Glomerular endothelial cell (primary cell): ENCODE measurements around the gene DCTN5. TPM values are rescaled to one million over a fixed set of nuclear protein-coding genes. Genes with fewer than 3 reads are reported as not detected.
"Not testable (repeated sequence)": the region's sequence is repeated elsewhere in the genome, so short reads cannot be mapped to it uniquely, and the experiment has no call there.

ENCODE experiments used
- DNase-seq: peaks from one replicate; pipeline ENCODE4 v3.0.0-alpha.2; 2011; ENCODE audit warnings: low read depth, low spot score; ENCODE audit errors: extremely low read depth
- total RNA-seq: library from RNA; depleted of rRNA; stranded (reverse); fragments of >200 nt; gene quantifications from 2 replicates; pipeline ENCODE4 v1.2.3, GENCODE V29; 2015

The DCTN5 gene
- total RNA-seq, 1 donor from 2014 or later: 53.1 TPM

DNA sequence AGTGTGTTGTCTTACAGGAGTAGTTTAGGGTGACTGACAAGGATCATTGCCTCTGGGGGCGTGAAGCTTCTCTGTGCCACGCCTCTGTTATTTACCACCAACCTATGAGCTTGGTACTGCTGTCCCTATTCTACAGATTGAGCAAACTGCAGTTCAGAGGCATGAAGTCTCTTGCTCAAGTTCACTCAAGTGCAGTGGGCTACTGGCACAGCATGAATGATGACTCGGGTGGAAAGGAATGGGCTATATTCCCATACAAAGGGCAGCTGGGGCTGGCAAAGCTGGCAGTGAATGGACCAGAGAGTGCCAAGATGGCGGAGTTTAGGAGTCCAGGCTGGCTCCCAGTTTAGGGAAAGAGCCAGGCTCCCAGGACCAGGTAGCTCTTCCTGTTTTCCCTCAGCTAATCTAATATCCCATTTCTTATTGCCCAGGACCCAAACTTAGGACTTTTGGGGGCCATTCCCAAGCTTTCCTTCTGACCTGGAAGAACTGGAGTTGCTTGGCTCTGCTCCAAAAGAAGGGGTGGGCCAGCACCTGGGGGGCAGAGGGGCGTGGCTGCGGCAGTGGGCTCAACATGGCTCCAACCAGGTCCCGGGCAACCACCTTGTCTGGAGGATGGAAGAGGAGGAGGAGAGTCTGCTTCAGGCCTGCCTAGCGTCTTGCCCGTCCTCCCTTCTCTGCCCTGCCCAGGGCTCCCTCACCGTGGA, 50.4 kb downstream of the DCTN5 start:
- no peak for DNase-seq

DNA sequence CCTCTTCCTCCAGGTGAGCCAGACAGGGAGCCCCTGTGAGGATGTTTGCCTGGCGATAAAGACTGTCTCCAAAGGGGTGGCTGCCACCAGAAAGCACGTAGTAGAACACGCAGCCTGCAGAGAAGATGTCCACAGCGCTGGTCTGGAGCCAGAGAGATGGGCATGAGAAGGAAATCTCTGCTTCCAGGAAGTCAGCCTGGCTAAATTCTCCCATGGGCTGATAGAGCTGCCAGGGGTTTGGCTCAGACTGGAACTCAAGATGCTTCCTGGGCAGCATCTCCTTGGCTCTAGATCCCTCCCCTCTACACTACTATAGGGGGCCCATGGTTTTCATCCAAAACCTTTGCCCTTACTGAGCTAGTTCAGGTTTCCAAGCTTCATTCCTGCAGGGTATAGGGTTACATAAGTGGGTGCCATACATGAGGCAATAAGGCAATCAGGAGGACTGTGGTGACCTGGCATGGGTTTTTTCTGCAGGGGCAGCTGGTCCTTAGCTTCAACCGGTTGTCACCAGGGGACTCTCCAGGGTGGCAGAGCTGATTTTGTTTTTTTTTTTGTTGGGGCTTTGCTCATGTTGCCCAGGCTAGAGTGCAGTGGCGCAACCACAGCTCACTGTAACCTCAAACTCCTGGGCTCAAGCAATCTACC, 51.0 kb downstream of the DCTN5 start:
- no peak for DNase-seq

DNA sequence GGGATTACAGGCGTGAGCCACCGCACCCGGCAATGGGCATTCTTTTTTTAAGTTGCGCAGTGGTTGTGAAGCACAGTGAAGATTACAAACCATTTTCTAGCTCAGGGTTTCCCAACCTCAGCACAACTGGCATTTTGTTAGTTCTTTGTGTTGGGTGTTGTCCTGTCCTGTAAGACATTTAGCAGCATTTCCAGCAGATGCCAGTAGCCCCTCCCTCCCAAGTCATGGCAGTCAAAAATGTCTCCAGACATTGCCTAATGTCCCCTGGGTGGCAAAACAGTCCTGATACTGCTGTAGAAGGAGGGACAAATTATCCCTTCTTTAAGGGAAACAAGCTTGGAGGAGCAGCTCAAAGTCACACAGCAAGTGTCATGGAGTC, 53.0 kb downstream of the DCTN5 start:
- no peak for DNase-seq

DNA sequence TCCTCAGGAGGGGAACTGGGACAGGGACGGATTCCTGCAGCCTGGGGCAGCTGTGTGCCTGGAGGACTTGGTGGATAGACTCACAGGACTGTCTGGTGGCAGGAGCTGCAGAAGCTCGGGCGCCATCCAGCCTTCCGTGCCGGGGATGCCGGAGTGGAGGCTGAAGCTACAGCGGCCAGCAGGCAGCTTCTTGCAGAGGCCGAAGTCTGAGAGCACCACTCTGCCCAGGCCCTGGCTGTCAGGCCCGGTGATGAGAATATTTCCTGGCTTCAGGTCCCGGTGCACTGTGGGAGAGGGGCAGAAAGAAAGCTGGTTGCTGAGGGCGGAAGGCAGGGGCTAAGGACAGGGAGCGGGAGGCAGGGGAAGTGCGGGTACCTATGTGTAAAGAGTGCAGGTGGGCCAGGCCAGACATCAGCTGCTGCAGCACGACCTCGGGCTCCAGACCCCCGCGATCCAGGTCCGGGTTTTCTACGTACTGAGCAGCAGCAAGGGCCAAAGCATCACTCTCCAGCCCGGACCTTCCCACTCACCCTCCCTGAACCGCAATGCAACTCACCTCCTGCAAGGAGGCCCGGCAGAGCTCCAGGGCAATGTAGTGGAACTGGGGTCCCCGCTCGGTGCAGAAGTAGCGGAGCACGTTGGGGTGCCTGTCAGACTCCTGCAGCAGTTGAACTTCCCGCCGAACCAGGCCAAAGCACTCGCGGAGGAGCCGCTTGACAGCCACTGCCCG, 53.5 kb downstream of the DCTN5 start:
- no peak for DNase-seq

DNA sequence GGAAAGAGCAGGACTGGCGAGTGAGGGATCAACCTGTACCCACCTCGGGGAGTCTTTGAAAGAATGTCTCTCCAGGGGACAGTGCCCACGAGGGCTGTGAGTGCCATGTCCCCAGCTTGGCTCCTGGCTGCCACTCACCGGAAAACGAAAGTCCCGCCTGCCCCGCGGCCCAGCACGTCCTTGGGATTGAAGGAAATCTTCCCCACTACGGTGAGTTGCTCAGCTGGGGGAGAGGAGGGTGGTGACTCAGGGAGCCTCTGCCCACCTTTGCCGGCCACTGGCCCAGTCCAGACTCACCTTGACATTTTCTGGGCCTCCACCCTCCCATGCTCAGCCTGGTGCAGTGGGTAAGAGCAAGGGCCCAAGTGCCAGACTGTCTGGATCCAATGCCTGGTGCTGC, 54.5 kb downstream of the DCTN5 start:
- DNase-seq: no peak

DNA sequence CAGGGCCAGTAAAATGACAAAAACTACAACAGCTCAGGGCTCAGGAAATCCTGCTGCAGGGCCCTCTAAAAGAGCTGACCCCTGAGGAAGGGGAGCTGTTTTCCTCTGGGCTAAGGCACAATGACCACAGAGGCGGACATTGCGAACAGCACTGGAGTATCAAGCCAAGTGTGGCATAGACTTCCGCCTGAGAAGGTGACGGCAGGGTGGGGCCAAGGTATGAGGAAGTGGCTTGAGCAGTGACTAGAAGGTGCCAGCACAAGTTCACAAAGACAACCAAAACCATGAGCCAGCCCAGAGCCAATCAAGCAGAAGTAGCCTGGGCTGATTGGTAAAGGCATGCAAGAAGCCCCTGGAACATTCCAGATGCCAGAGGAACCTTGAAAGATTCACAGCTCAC, 57.8 kb downstream of the DCTN5 start:
- no peak for DNase-seq

DNA sequence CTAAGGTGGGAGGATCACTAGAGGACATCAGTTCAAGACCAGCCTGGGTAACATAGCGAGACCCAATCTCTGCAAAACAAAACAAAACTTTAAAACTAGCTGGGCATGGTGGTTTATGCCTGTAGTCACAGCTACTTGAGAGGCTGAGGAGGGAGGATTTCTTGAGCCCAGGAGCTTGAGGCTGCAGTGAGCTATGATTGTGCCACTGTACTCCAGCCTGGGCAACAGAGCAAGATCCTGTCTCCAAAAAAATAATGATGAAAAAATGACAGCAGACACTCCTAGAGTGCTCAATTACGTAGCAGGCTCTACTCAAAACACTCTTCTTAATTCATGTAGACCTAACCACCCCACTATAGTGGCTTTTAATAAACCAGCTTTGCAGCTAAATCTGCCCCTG, 58.8 kb downstream of the DCTN5 start:
- DNase-seq: no peak

DNA sequence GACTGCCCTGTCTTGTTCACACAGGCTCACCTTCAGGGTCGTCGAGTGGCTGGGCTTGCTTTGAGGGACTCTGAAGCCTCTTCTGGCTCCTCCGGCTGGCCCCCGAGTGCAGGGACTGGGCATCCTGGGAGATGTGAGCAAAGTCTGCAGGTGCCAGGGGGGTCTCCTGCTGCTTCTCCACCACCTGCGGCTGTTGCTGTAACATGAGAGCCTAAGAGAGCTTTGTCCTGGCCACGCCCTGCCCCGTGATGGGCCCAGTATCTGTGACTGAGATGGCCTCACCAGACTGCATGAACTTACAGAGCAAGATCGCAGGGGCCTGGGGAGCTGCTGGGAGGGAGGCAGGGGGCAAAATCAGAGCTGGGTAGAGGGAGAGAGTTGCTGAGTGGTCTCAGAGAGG, 59.2 kb downstream of the DCTN5 start:
- no peak for DNase-seq

DNA sequence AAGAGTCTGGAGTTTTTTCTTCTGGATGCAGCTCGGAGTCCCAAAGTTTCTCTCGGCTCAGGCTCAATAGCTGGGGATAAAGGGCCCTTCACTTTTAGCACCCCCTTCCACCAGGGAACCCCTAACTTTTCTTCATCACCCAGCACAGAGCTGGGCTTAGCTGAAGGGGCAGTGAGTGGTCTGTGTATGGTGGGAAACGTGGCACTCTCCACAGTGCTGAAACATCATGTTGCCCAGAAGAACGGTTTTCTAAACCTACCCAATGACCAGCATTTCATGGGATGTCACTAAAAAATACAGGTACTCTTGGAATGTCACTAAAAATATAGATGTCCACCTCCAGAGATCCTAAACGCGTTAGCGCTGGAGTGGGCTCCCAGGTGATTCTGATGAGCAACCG, 59.8 kb downstream of the DCTN5 start:
- no peak for DNase-seq

DNA sequence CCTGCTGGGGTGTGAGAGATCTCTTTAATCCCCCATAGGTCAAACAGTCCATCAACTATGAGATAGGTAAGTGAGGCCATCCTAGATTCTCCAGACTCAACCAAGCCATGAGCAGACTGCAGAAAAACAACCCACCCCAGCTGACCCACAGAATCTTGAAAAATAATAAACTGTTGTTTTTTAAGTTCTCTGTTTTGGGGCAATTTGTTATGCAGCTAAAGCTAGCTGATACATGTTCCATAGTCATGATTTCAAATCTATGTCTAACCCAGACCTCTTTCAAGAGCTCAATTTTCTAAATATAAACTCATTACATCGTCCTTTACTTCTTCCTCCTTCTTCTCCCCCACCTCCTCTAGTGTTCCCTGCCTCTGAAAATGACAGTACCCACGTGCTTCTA, 61.7 kb downstream of the DCTN5 start:
- DNase-seq: no peak

DNA sequence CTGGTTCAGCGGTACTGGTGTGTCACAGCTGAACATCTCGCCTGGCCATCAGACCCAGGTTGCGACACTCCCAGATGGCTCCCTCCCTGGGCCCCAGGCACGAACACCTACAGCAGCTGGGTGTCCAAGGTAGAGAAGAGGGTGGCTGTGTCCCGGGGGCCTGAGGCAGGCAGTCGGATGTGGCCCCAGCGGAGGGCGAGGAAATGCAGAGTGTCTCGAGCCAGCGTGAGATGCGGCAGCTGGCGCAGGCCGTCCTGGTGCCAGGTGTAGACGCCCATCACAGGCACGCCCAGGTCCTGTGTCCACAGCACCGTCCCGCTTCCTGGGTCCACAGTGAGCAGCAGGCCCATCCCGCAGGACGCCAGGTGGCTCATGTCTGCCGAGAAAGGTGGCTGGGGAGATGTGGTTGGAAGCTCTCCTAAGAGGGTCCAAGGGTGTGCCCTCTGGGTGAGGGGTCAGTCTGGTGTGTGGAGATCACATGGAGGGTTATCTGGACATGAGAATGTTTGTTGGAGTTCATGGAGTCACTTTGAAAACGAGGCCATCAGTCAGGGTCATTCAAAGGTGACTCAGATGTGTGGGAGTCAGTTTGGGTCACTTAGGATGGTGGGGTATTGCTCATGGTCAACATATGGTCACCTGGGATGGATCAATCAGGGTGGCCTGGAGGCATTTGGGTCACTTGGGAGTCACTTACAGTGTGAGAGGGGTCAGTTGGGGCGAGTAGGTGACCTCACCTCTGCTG, 63.7 kb downstream of the DCTN5 start:
- DNase-seq: no peak

DNA sequence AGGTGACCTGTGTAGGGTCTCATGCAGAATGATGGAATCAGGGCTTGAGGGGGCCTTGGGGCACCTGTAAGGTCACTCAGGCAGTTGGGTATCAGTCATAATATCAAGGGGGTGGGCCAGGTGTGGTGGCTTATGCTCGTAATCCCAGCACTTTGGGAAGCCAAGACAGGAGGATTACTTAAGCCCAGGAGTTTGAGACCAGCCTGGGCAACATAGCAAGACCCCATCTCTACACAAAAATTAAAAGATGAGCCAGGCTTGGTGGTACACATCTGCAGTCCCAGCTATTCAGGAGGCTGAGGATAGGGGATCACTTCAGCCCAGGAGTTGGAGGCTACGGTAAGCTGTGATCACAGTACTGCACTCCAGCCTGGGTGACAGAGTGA, 64.2 kb downstream of the DCTN5 start:
- no peak for DNase-seq

DNA sequence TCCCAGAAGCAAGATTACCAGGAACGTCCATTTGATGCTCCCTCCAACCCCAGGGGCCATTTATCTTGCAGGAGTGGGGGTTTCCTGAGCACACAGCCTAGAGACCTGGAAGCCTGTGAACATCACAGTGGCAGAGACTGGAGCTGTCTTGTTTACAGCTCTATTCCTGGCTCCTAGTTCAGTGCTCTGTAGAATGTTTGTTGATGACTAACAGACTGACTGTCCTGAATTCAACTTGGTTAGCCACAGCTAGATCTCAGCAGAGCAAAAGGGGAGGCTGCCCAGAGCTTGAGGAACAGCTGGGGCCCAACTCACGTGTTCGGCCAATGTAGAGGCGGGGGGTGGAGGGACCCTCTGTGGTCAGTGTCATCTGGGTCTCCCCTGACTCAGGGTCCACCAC, 65.2 kb downstream of the DCTN5 start:
- no peak for DNase-seq

DNA sequence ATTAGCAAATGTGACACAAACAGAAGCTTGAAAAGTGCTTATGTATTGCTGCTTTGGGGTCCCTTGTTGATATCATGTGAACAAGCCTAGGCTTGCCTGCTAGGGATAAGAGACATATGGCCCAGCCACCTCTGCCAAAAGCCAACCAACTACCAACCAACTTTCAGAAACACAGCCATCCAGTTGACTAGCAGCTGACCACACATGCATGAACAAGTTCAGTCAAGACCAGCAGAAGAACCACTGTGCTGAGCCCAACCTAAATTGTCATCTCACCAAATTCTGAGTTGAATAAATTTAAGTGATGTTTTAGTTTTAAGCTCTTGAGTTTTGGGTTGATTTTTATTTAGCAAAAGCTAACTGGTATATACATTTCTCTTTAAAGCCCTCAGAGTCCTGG, 68.3 kb downstream of the DCTN5 start:
- no peak for DNase-seq

DNA sequence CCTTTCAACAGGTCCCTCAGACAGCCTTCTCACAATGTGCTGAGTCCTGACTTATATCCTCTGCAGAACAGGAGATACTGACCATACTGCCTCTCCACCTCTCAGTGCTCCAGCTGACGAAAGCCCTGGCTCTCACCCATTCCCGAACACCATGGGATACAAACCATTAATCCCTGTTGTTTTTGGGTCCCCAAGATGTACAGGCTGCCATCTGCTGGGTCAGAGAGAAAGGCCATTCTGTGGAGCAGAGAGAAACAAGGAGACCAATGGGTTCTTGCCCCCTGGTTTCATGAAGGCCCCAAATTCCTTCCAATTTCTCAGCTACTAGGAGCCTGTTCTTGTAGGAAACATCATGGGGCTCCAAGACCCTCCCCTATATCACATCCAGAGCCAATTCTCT, 68.7 kb downstream of the DCTN5 start:
- no peak for DNase-seq

DNA sequence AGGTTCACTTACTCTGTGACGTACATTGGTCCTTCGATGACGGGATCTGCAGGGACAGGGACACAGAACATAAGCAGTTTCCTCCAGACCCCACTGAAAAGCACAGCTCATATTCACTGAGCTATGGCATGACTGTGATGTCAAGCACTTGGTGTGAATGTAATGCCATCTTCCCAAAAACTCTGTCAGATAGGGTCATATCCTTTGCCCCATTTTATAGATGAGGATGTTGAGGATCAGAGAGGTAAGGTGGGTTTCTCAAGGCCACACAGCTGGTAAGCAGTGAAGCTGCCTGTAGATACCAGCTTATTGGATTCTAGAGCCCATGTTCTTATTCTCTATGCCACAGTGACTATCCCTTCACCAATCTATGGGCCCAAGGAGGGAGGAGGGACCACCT, 69.2 kb downstream of the DCTN5 start:
- no peak for DNase-seq

DNA sequence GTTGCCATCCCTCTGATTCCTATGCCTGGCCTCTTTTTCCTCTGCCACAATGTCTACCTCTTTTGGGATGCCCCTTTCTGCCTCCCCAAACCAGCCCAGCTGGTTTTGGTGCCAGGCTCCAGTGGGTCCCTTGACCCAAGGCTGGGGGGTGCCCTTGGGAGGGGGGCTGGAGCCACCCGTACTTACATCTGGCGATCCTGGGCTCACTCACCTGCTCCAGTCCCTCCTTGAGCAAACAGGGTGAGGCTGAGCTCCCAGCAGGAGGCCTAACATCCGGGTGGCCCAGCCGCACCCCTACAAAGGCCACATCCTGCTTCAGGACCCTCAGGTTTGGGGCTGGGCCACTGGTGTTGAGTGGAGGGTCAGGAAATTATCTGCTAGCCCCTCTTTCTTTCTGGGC, 70.5 kb downstream of the DCTN5 start:
- DNase-seq: no peak

DNA sequence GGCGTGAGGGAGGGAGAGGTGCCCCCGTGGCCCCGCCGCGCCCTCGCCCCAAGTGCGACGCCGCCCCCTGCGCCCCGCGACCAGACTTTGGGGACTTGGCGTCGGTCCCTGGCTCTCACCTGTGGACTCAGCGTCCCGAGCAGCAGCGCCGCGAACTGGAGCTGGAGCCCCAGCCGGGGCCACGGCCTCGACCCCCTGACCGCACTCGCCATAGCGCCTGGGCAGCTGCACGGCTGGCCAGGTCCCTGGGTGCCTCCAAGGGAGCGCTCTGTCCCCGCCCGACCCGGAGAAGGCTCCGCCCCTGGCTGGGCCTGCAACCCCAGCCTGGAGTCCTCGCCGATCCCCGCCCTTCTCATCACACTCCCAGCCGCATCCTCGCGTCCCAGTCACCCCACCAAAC, 71.7 kb downstream of the DCTN5 start, which contains the start of gene ERN2:
Gene ERN2 (minus strand): TSS at position 247 of the 400 bp plus-strand sequence. CDS start 35 bp downstream, at position 212.
- DNase-seq: no peak

DNA sequence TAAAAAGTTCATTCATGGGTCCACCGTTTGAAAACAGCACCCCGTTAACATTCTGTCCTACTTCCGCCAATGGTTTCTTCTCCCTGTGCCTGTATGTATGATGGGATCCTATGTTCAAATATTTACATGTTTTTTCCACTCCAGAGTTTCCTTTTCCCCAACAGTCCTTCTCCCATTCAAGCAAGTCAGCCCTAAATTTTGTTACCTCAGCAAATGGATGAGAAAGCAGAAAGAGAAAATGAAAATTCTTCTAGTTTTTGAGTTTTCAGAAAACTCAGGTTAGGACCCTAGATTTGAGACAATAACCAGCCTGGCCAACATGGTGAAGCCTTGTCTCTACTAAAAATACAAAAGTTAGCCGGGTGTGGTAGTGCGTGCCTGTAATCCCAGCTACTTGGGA, 75.2 kb downstream of the DCTN5 start:
- no peak for DNase-seq

DNA sequence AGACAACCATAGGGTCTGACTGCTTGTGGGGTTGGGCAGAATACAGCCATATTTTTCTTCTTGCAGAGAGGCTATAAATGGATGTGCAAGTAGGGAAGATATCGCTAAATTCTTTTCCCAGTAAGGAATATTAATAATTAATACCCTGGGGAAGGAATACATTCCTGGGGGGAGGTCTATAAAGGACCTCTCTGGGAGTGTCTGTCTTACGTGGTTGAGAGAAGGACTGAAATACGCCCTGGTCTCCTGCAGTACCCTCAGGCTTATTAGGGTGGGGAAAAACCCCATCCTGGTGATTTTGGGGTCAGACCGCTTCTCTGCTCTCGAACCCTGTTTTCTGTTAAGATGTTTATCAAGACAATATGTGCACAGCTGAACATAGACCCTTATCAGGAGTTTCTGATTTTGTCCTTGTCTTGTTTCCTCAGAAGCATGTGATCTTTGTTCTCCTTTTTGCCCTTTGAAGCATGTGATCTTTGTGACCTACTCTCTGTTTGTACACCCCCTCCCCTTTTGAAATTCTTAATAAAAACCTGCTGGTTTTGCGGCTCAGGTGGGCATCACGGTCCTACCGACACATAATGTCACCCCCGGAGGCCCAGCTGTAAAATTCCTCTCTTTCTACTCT, 81.5 kb downstream of the DCTN5 start:
- not testable (repeated sequence) for DNase-seq
